Fibroblast of mammary gland (primary cell): ENCODE results near the gene LPAR5.

Source experiments
- DNase-seq: peaks from one replicate; pipeline ENCODE4 v3.0.0-alpha.2; 2010; ENCODE audit warnings: low read depth
- H3K4me3 ChIP-seq: 2 replicates; pipeline ENCODE4 v1.5.1; 2011; ENCODE audit warnings: low read depth, mild to moderate bottlenecking, low read length, moderate library complexity; ENCODE audit not compliant: control insufficient read depth
- CTCF ChIP-seq: conservative IDR thresholded peaks from 2 replicates; pipeline ENCODE4 v1.5.1; 2011; ENCODE audit warnings: low read depth, low read length, inconsistent platforms; ENCODE audit not compliant: control insufficient read depth, insufficient read depth

The LPAR5 gene

GRCh38 chr12:6631549-6631961 lies 4.2 kb downstream of the LPAR5 start:
- no peak for DNase-seq
- no peak for TF ChIP-seq CTCF
- no peak overlapping the region for H3K4me3 ChIP-seq

- DNase-seq = no peak
- no peak overlapping the region for H3K4me3 ChIP-seq
- TF ChIP-seq CTCF = no peak
Measured at GRCh38 chr12:6630736-6631135, 5.0 kb downstream of the LPAR5 start.

GRCh38 chr12:6627616-6628015 lies 8.1 kb downstream of the LPAR5 start:
- no peak for TF ChIP-seq CTCF
- no peak overlapping the region for H3K4me3 ChIP-seq
- no peak for DNase-seq

- no peak for TF ChIP-seq CTCF
- no peak overlapping the region for H3K4me3 ChIP-seq
- no peak for DNase-seq
Measured at GRCh38 chr12:6626654-6627283, 9.0 kb downstream of the LPAR5 start.

GRCh38 chr12:6620885-6621274 lies 14.9 kb downstream of the LPAR5 start:
- H3K4me3 ChIP-seq = no peak overlapping the region
- DNase-seq = no peak
- TF ChIP-seq CTCF = no peak

- H3K4me3 ChIP-seq = no peak overlapping the region
- peak; percentile 53 for TF ChIP-seq CTCF
- peak; percentile 58 for DNase-seq
Measured at GRCh38 chr12:6620137-6620884, 15.4 kb downstream of the LPAR5 start.
